K562 (cell line): ENCODE data around the gene TAF1A. TPM values are rescaled to one million over a fixed set of nuclear protein-coding genes. Genes with fewer than 3 reads are reported as not detected.

Experiments used
- polyA plus RNA-seq, 8 experiments: library from polyadenylated mRNA; depleted of rRNA in 4 of 8; stranded (reverse) in 5 of 8; unstranded in 3 of 8; fragments of >200 nt; fragmentation: Nextera tagmentation in 2 of 8; fragmentation: Illumina TruSeq in 1 of 8; extraction: Ambion mirVana in 2 of 8; extraction: Trizol in 1 of 8; gene quantifications; 2 replicates each; pipeline versions ENCODE4 v1.2.1 to v1.2.3, GENCODE V29; 2011 to 2014; ENCODE audit warnings: inconsistent platforms in 1 of 8, missing spikeins in 1 of 8
- total RNA-seq, 7 experiments: library from RNA; depleted of rRNA in 6 of 7; stranded (reverse); fragments of >200 nt in 6 of 7; fragmentation: Illumina TruSeq in 2 of 7; extraction: Trizol in 2 of 7; gene quantifications; 2 replicates each; pipeline versions ENCODE4 v1.2.1 to v1.2.3, GENCODE V29; 2011 to 2021; ENCODE audit warnings: low replicate concordance in 1 of 7

The TAF1A gene
- total and polyA plus RNA-seq, 9 of the 15 experiments (the other 6 are each of a cell fraction or from before 2014, with no cell fraction given), result 17.8 to 36.8 (median 25.3) TPM

Other genes starting within 250 kb of the TAF1A start
- 0.05 and 0.16 TPM in 2 replicates for gene HHIPL2, start 41.8 kb downstream of the TAF1A start, total RNA-seq (2014; rRNA removed)
- 0.54 and 0.55 TPM in 2 replicates for gene HHIPL2, start 41.8 kb downstream of the TAF1A start, total RNA-seq (2014; rRNA removed; fragmentation: Illumina TruSeq; extraction: Trizol)
- 0.11 and 0.33 TPM in 2 replicates for gene HHIPL2, start 41.8 kb downstream of the TAF1A start, total RNA-seq (2015; rRNA removed; fragmentation: Illumina TruSeq; extraction: Trizol)
- gene HHIPL2, start 41.8 kb downstream of the TAF1A start, total RNA-seq (2021), result 0.22 and 0.40 TPM in 2 replicates
- 0.15 and 0.18 TPM in 2 replicates for gene HHIPL2, start 41.8 kb downstream of the TAF1A start, polyA plus RNA-seq (2011; rRNA removed)
- 0.15 and 0.83 TPM in 2 replicates for gene HHIPL2, start 41.8 kb downstream of the TAF1A start, polyA plus RNA-seq (2014; fragmentation: Illumina TruSeq; extraction: Trizol)
- gene HHIPL2, start 41.8 kb downstream of the TAF1A start, polyA plus RNA-seq (2014; fragmentation: Nextera tagmentation; extraction: Ambion mirVana), result under 1 TPM in 1 of 2 experiments, not detected in 1; 0.18 TPM
- gene HHIPL2, start 41.8 kb downstream of the TAF1A start, polyA plus RNA-seq (2014; rRNA removed), result 0.60 and 1.1 TPM in 2 replicates
- gene MIA3, start 28.2 kb upstream of the TAF1A start, total RNA-seq (2014; rRNA removed), result 38.6 and 57.8 TPM in 2 replicates
- 64.3 and 68.1 TPM in 2 replicates for gene MIA3, start 28.2 kb upstream of the TAF1A start, total RNA-seq (2014; rRNA removed; fragmentation: Illumina TruSeq; extraction: Trizol)
- 72.8 and 79.8 TPM in 2 replicates for gene MIA3, start 28.2 kb upstream of the TAF1A start, total RNA-seq (2015; rRNA removed; fragmentation: Illumina TruSeq; extraction: Trizol)
- gene MIA3, start 28.2 kb upstream of the TAF1A start, total RNA-seq (2021), result 64.9 and 67.5 TPM in 2 replicates
- 34.0 and 63.3 TPM in 2 replicates for gene MIA3, start 28.2 kb upstream of the TAF1A start, polyA plus RNA-seq (2011; rRNA removed)
- gene MIA3, start 28.2 kb upstream of the TAF1A start, polyA plus RNA-seq (2014; fragmentation: Illumina TruSeq; extraction: Trizol), result 61.7 and 89.4 TPM in 2 replicates
- 10 to 100 TPM; 21.6 to 40.8 TPM for gene MIA3, start 28.2 kb upstream of the TAF1A start, polyA plus RNA-seq (2014; fragmentation: Nextera tagmentation; extraction: Ambion mirVana)
- gene MIA3, start 28.2 kb upstream of the TAF1A start, polyA plus RNA-seq (2014; rRNA removed), result 33.1 and 34.4 TPM in 2 replicates
- gene AIDA, start 122.6 kb upstream of the TAF1A start, total RNA-seq (2014; rRNA removed), result 20.2 and 24.4 TPM in 2 replicates
- gene AIDA, start 122.6 kb upstream of the TAF1A start, total RNA-seq (2014; rRNA removed; fragmentation: Illumina TruSeq; extraction: Trizol), result 24.9 and 30.1 TPM in 2 replicates
- gene AIDA, start 122.6 kb upstream of the TAF1A start, total RNA-seq (2015; rRNA removed; fragmentation: Illumina TruSeq; extraction: Trizol), result 19.9 and 21.8 TPM in 2 replicates
- 45.6 and 51.3 TPM in 2 replicates for gene AIDA, start 122.6 kb upstream of the TAF1A start, total RNA-seq (2021)
- 68.8 and 77.9 TPM in 2 replicates for gene AIDA, start 122.6 kb upstream of the TAF1A start, polyA plus RNA-seq (2011; rRNA removed)
- gene AIDA, start 122.6 kb upstream of the TAF1A start, polyA plus RNA-seq (2014; fragmentation: Illumina TruSeq; extraction: Trizol), result 45.6 and 58.9 TPM in 2 replicates
- 10 to 100 TPM; 18.2 to 19.1 TPM for gene AIDA, start 122.6 kb upstream of the TAF1A start, polyA plus RNA-seq (2014; fragmentation: Nextera tagmentation; extraction: Ambion mirVana)
- gene AIDA, start 122.6 kb upstream of the TAF1A start, polyA plus RNA-seq (2014; rRNA removed), result 36.4 and 36.8 TPM in 2 replicates
- gene BROX, start 122.6 kb upstream of the TAF1A start, total RNA-seq (2014; rRNA removed), result 30.8 and 32.2 TPM in 2 replicates
- gene BROX, start 122.6 kb upstream of the TAF1A start, total RNA-seq (2014; rRNA removed; fragmentation: Illumina TruSeq; extraction: Trizol), result 68.0 and 75.7 TPM in 2 replicates
- gene BROX, start 122.6 kb upstream of the TAF1A start, total RNA-seq (2015; rRNA removed; fragmentation: Illumina TruSeq; extraction: Trizol), result 45.0 and 51.3 TPM in 2 replicates
- 43.8 and 45.1 TPM in 2 replicates for gene BROX, start 122.6 kb upstream of the TAF1A start, total RNA-seq (2021)
- 6.8 and 9.4 TPM in 2 replicates for gene BROX, start 122.6 kb upstream of the TAF1A start, polyA plus RNA-seq (2011; rRNA removed)
- gene BROX, start 122.6 kb upstream of the TAF1A start, polyA plus RNA-seq (2014; fragmentation: Illumina TruSeq; extraction: Trizol), result 21.3 and 23.7 TPM in 2 replicates
- gene BROX, start 122.6 kb upstream of the TAF1A start, polyA plus RNA-seq (2014; fragmentation: Nextera tagmentation; extraction: Ambion mirVana), result 100 to 1,000 TPM in 1 of 2 experiments, 10 to 100 TPM in 1; 86.3 to 153 TPM
- gene BROX, start 122.6 kb upstream of the TAF1A start, polyA plus RNA-seq (2014; rRNA removed), result 16.6 and 16.8 TPM in 2 replicates
- gene FAM177B, start 147.3 kb upstream of the TAF1A start, total RNA-seq (2014; rRNA removed), result not detected in 2 replicates
- not detected in 2 replicates for gene FAM177B, start 147.3 kb upstream of the TAF1A start, total RNA-seq (2014; rRNA removed; fragmentation: Illumina TruSeq; extraction: Trizol)
- gene FAM177B, start 147.3 kb upstream of the TAF1A start, total RNA-seq (2015; rRNA removed; fragmentation: Illumina TruSeq; extraction: Trizol), result not detected in 2 replicates
- not detected in 2 replicates for gene FAM177B, start 147.3 kb upstream of the TAF1A start, total RNA-seq (2021)
- gene FAM177B, start 147.3 kb upstream of the TAF1A start, polyA plus RNA-seq (2011; rRNA removed), result not detected in 2 replicates
- not detected in 2 replicates for gene FAM177B, start 147.3 kb upstream of the TAF1A start, polyA plus RNA-seq (2014; fragmentation: Illumina TruSeq; extraction: Trizol)
- not detected for gene FAM177B, start 147.3 kb upstream of the TAF1A start, polyA plus RNA-seq (2014; fragmentation: Nextera tagmentation; extraction: Ambion mirVana)
- gene FAM177B, start 147.3 kb upstream of the TAF1A start, polyA plus RNA-seq (2014; rRNA removed), result not detected in 2 replicates
- gene DISP1, start 225.1 kb upstream of the TAF1A start, total RNA-seq (2014; rRNA removed), result not detected in 2 replicates
- 0.04 TPM in 1 of 2 replicates, not detected in the other for gene DISP1, start 225.1 kb upstream of the TAF1A start, total RNA-seq (2014; rRNA removed; fragmentation: Illumina TruSeq; extraction: Trizol)
- 0.11 TPM in 2 replicates for gene DISP1, start 225.1 kb upstream of the TAF1A start, total RNA-seq (2015; rRNA removed; fragmentation: Illumina TruSeq; extraction: Trizol)
- 0.02 and 0.09 TPM in 2 replicates for gene DISP1, start 225.1 kb upstream of the TAF1A start, total RNA-seq (2021)
- gene DISP1, start 225.1 kb upstream of the TAF1A start, polyA plus RNA-seq (2011; rRNA removed), result 0.03 TPM in 1 of 2 replicates, not detected in the other
- 0.04 and 0.06 TPM in 2 replicates for gene DISP1, start 225.1 kb upstream of the TAF1A start, polyA plus RNA-seq (2014; fragmentation: Illumina TruSeq; extraction: Trizol)
- under 1 TPM; 0.15 to 0.35 TPM for gene DISP1, start 225.1 kb upstream of the TAF1A start, polyA plus RNA-seq (2014; fragmentation: Nextera tagmentation; extraction: Ambion mirVana)
- gene DISP1, start 225.1 kb upstream of the TAF1A start, polyA plus RNA-seq (2014; rRNA removed), result 0.03 TPM in 1 of 2 replicates, not detected in the other